HepG2 (cell line): Measurements from ENCODE around the gene EIF2AK2. TPM values are rescaled to one million over a fixed set of nuclear protein-coding genes. Genes with fewer than 3 reads are reported as not detected.

ENCODE experiments used
- CENPT ChIP-seq: sonication (generic); formaldehyde crosslinking; IDR thresholded peaks from 2 replicates; pipeline ENCODE4 v1.8.0; 2022; ENCODE audit warnings: low read depth, mild to moderate bottlenecking, moderate library complexity, missing genetic modification reagents
- E2F2 ChIP-seq: sonication (generic); formaldehyde crosslinking; IDR thresholded peaks from 2 replicates; pipeline ENCODE4 v1.4.0; 2020; ENCODE audit warnings: missing genetic modification reagents, borderline replicate concordance
- FOSL1 ChIP-seq: sonication (generic); formaldehyde crosslinking; IDR thresholded peaks from 2 replicates; pipeline ENCODE4 v1.9.0; 2021; ENCODE audit warnings: missing genetic modification reagents, borderline replicate concordance
- FOSL2 ChIP-seq: sonication (generic); formaldehyde crosslinking; IDR thresholded peaks from 2 replicates; pipeline ENCODE4 v1.4.0; 2020; ENCODE audit warnings: missing genetic modification reagents
- GZF1 ChIP-seq: sonication (generic); formaldehyde crosslinking; IDR thresholded peaks from 2 replicates; pipeline ENCODE4 v1.5.1; 2020; ENCODE audit warnings: mild to moderate bottlenecking, missing genetic modification reagents
- HMGA1 ChIP-seq: sonication (generic); formaldehyde crosslinking; conservative IDR thresholded peaks from 2 replicates; pipeline ENCODE4 v1.4.0; 2020; ENCODE audit warnings: missing genetic modification reagents
- KDM5A ChIP-seq: fragments of 200-600 bp; sonication (generic); IDR thresholded peaks from 2 replicates; pipeline ENCODE4 v1.7.0; 2018; ENCODE audit warnings: antibody characterized with exemption, mild to moderate bottlenecking, low read length, borderline replicate concordance
- MAFF ChIP-seq: IDR thresholded peaks from 2 replicates; pipeline ENCODE4 v1.6.1; 2011; ENCODE audit warnings: low read depth, low read length, improper control_type of control experiment
- MBNL3 ChIP-seq: fragments of 250-450 bp; sonication (Bioruptor Pico); conservative IDR thresholded peaks from 2 replicates; pipeline ENCODE4 v1.8.0; 2022; ENCODE audit warnings: mild to moderate bottlenecking, inconsistent platforms
- MED1 ChIP-seq: sonication (generic); formaldehyde crosslinking; IDR thresholded peaks from 2 replicates; pipeline ENCODE4 v1.4.0; 2020; ENCODE audit warnings: missing genetic modification reagents
- MED8 ChIP-seq: sonication (generic); formaldehyde crosslinking; IDR thresholded peaks from 2 replicates; pipeline ENCODE4 v1.8.1; 2023; ENCODE audit warnings: mild to moderate bottlenecking, missing genetic modification reagents; ENCODE audit not compliant: insufficient replicate concordance
- NR2C2 ChIP-seq: sonication (generic); formaldehyde crosslinking; IDR thresholded peaks from 2 replicates; pipeline ENCODE4 v1.4.0; 2020; ENCODE audit warnings: missing genetic modification reagents, mild to moderate bottlenecking, moderate library complexity, borderline replicate concordance
- PCBP1 ChIP-seq: fragments of 200-400 bp; formaldehyde crosslinking; IDR thresholded peaks from 2 replicates; pipeline ENCODE4 v1.6.1; 2017; ENCODE audit warnings: mild to moderate bottlenecking, low read depth, low read length, borderline replicate concordance
- PHB2 ChIP-seq: fragments of 450-650 bp; IDR thresholded peaks from 2 replicates; pipeline ENCODE4 v1.6.1; 2018; ENCODE audit not compliant: partially characterized antibody
- SSRP1 ChIP-seq: IDR thresholded peaks from 2 replicates; pipeline ENCODE4 v1.6.1; 2016; ENCODE audit warnings: control low read depth
- SUZ12 ChIP-seq: fragments of 150-350 bp; IDR thresholded peaks from 2 replicates; pipeline ENCODE4 v1.6.1; 2014; ENCODE audit warnings: low read depth, low read length
- YY1 ChIP-seq: IDR thresholded peaks from 2 replicates; pipeline ENCODE4 v1.6.1; 2011; ENCODE audit warnings: low read length, low read depth, moderate library complexity, mild to moderate bottlenecking; ENCODE audit not compliant: insufficient read depth, insufficient replicate concordance
- ZBTB38 ChIP-seq: sonication (generic); formaldehyde crosslinking; IDR thresholded peaks from 2 replicates; pipeline ENCODE4 v1.5.1; 2020; ENCODE audit warnings: mild to moderate bottlenecking, missing genetic modification reagents
- ZNF350 ChIP-seq: sonication (generic); formaldehyde crosslinking; IDR thresholded peaks from 2 replicates; pipeline ENCODE4 v1.4.0; 2020; ENCODE audit warnings: mild to moderate bottlenecking, low read depth, missing genetic modification reagents, borderline replicate concordance
- ZNF556 ChIP-seq: sonication (generic); formaldehyde crosslinking; IDR thresholded peaks from 2 replicates; pipeline ENCODE4 v1.4.0; 2020; ENCODE audit warnings: mild to moderate bottlenecking, missing genetic modification reagents, borderline replicate concordance
- ZNF577 ChIP-seq: sonication (generic); formaldehyde crosslinking; IDR thresholded peaks from 2 replicates; pipeline ENCODE4 v1.4.0; 2020; ENCODE audit warnings: mild to moderate bottlenecking, low read depth, missing genetic modification reagents, borderline replicate concordance
- ZNF629 ChIP-seq: sonication (generic); formaldehyde crosslinking; conservative IDR thresholded peaks from 2 replicates; pipeline ENCODE4 v1.5.0; 2020; ENCODE audit warnings: missing genetic modification reagents
- ZNF781 ChIP-seq: sonication (generic); formaldehyde crosslinking; IDR thresholded peaks from 2 replicates; pipeline ENCODE4 v1.5.1; 2020; ENCODE audit warnings: borderline replicate concordance, mild to moderate bottlenecking, missing genetic modification reagents; ENCODE audit errors: not compliant biosample characterization
- ZNF800 ChIP-seq: sonication (generic); formaldehyde crosslinking; IDR thresholded peaks from 2 replicates; pipeline ENCODE4 v1.4.0; 2020; ENCODE audit warnings: missing genetic modification reagents
- polyA plus RNA-seq, 8 experiments: library from polyadenylated mRNA; depleted of rRNA in 3 of 8; stranded (reverse) in 7 of 8; unstranded in 1 of 8; fragments of >200 nt; fragmentation: Illumina TruSeq in 4 of 8; extraction: Trizol in 4 of 8; gene quantifications; 2 replicates each; pipeline versions ENCODE4 v1.2.1 to v1.2.3, GENCODE V29; 2011 to 2016; ENCODE audit warnings: low read depth in 4 of 8, missing spikeins in 1 of 8, mixed read lengths in 1 of 8; ENCODE audit not compliant: insufficient read depth in 1 of 8
- total RNA-seq, 5 experiments: library from RNA; depleted of rRNA; stranded (reverse); fragments of >200 nt; fragmentation: Illumina TruSeq; extraction: Trizol; gene quantifications; 2 replicates each; pipeline ENCODE4 v1.2.3, GENCODE V29; 2016; ENCODE audit warnings: low read depth in 1 of 5
- TF ChIP-seq, protein P1 (sequence below): sonication (generic); formaldehyde crosslinking; IDR thresholded peaks from 2 replicates; pipeline ENCODE4 v1.9.0; 2021; ENCODE audit warnings: missing genetic modification reagents, mild to moderate bottlenecking, borderline replicate concordance

The EIF2AK2 gene
- total and polyA plus RNA-seq, 2 of the 13 experiments (the other 11 are each of a cell fraction or from before 2014, with no cell fraction given) = 10.2 to 26.1 TPM

DNA sequence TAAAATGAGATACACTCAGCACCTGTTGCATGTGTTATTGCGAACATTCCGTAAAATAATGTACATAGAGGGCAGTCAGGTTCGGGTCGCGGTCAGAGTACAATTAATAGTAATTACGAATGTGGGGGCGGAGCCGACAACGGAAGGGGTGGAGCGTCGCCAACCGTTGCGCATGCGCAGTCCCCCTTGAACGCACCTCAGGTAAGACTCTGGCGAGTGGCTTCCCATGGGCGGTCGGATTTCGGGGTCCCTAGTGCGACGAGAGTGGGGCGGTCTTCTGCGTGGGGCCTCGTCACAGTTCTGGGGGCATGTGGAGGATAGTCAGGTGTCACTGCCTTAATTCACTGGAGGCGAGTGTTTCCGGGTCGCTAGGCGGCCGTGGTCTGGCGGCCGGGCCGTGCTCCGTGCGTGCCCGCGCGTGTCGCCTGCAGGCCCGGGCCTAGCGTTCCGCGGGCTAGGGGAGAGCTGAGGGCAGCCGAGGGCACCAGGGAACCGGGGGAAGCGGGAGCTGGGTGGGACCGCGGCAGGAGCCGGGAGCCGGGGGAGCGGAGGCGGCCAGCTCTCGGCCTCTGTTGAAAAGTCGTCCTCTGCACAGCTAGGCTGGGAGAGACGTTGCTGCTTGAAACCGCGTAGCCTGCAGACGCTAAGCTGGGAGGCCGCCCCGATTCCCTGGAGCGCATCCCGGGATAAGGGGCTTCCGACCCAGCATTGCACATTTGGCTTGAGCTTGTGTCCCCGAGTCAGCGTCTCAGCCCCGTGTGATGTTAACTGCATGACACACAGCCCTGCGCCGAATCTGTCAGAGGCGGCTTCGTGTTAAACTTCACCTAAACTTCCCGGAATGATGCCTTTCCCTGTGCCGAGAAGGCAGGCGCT, 39.8 kb upstream of the EIF2AK2 start, which contains the start of gene CEBPZOS (continued):
- no peak for TF ChIP-seq PCBP1
- TF ChIP-seq YY1 = peak; percentile 32
- TF ChIP-seq HMGA1 = no peak
- no peak for TF ChIP-seq PHB2
- no peak; the same call in 1 of the 2 replicates for TF ChIP-seq ZNF350
- peak; percentile 77 for TF ChIP-seq SSRP1
- no peak for TF ChIP-seq MBNL3 (CRISPR knock-in tag)
- peak; percentile 97 for TF ChIP-seq NR2C2
- peak; percentile 62 for TF ChIP-seq KDM5A
- TF ChIP-seq, protein P1, sequence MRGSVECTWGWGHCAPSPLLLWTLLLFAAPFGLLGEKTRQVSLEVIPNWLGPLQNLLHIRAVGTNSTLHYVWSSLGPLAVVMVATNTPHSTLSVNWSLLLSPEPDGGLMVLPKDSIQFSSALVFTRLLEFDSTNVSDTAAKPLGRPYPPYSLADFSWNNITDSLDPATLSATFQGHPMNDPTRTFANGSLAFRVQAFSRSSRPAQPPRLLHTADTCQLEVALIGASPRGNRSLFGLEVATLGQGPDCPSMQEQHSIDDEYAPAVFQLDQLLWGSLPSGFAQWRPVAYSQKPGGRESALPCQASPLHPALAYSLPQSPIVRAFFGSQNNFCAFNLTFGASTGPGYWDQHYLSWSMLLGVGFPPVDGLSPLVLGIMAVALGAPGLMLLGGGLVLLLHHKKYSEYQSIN (CRISPR knock-in tag) = no peak; the same call in 1 of the 2 replicates
- TF ChIP-seq FOSL1 = peak; percentile 50; the same call in 1 of the 2 replicates
- peak; percentile 46 for TF ChIP-seq FOSL2 (CRISPR knock-in tag)
- peak; percentile 93 for TF ChIP-seq ZBTB38 (CRISPR knock-in tag)
- TF ChIP-seq ZNF629 (CRISPR knock-in tag) = peak; percentile 29
- TF ChIP-seq ZNF556 = peak; percentile 87; the same call in 1 of the 2 replicates
- 0 out of 2 replicates have a peak, but pooled peaks have one; percentile 25 for TF ChIP-seq MED1 (CRISPR knock-in tag)
- TF ChIP-seq SUZ12 = no peak
- peak; percentile 53; the same call in 1 of the 2 replicates for TF ChIP-seq ZNF800 (CRISPR knock-in tag)
- TF ChIP-seq GZF1 = peak; percentile 92
- TF ChIP-seq MED8 (CRISPR knock-in tag) = peak; percentile 83
- peak; percentile 93 for TF ChIP-seq ZNF781
- no peak for TF ChIP-seq E2F2 (CRISPR knock-in tag)
- no peak for TF ChIP-seq MAFF
- peak; percentile 50; the same call in 1 of the 2 replicates for TF ChIP-seq CENPT (CRISPR knock-in tag)
- TF ChIP-seq ZNF577 (CRISPR knock-in tag) = no peak; the same call in 1 of the 2 replicates
